NCI-H446 (cell line): Measurements from ENCODE around the gene GLB1L2.

Experiments used
- DNase-seq, 2 experiments: peaks; one replicate each; lab custom pipeline; 2025; lab: John Stamatoyannopoulos, UW

GLB1L2 gene

GRCh38 chr11:134386945-134387344, 55.2 kb downstream of the GLB1L2 start:
- no peak for DNase-seq

GRCh38 chr11:134387501-134387900, 55.7 kb downstream of the GLB1L2 start:
- no peak for DNase-seq

- no peak for DNase-seq
Observed at GRCh38 chr11:134388590-134388989, 56.8 kb downstream of the GLB1L2 start.

GRCh38 chr11:134389464-134390180, 57.8 kb downstream of the GLB1L2 start:
- no peak for DNase-seq

- no peak for DNase-seq
Observed at GRCh38 chr11:134390706-134391569, 59.1 kb downstream of the GLB1L2 start.

- DNase-seq: no peak
Observed at GRCh38 chr11:134391656-134392055, 59.9 kb downstream of the GLB1L2 start.

GRCh38 chr11:134392953-134393615, 61.3 kb downstream of the GLB1L2 start:
- no peak for DNase-seq

- no peak for DNase-seq
Observed at GRCh38 chr11:134393638-134394037, 61.9 kb downstream of the GLB1L2 start.

GRCh38 chr11:134394311-134394710, 62.5 kb downstream of the GLB1L2 start:
- no peak for DNase-seq

GRCh38 chr11:134395002-134395401, 63.2 kb downstream of the GLB1L2 start:
- no peak for DNase-seq

- no peak for DNase-seq
Observed at GRCh38 chr11:134397304-134398078, 65.7 kb downstream of the GLB1L2 start.

GRCh38 chr11:134398079-134398444, 66.3 kb downstream of the GLB1L2 start:
- no peak for DNase-seq

GRCh38 chr11:134398644-134399292, 67.0 kb downstream of the GLB1L2 start:
- no peak for DNase-seq

GRCh38 chr11:134399293-134399654, 67.5 kb downstream of the GLB1L2 start:
- DNase-seq: no peak

GRCh38 chr11:134399996-134400395, 68.2 kb downstream of the GLB1L2 start:
- no peak for DNase-seq

- no peak for DNase-seq
Observed at GRCh38 chr11:134401825-134402809, 70.3 kb downstream of the GLB1L2 start.

- no peak for DNase-seq
Observed at GRCh38 chr11:134402910-134403309, 71.1 kb downstream of the GLB1L2 start.

GRCh38 chr11:134404575-134405341, 73.0 kb downstream of the GLB1L2 start:
- no peak for DNase-seq

- DNase-seq: no peak
Observed at GRCh38 chr11:134405436-134405835, 73.6 kb downstream of the GLB1L2 start.

- DNase-seq: no peak
Observed at GRCh38 chr11:134405841-134406240, 74.1 kb downstream of the GLB1L2 start.
